Body of pancreas (tissue), 4 donors: ENCODE results near the gene FADS1.

Experiments
- POLR2A ChIP-seq, 3 donors: fragments of 450-650 bp; IDR thresholded peaks; one replicate each; pipeline ENCODE4 v1.6.1; 2016; ENCODE audit warnings: antibody characterized with exemption in 3 of 3, mild to moderate bottlenecking in 2 of 3
- TF ChIP-seq, protein P1 (sequence below), 7 experiments: fragments of 450-650 bp in 4 of 7; fragments of 200-600 bp in 3 of 7; sonication (generic) in 3 of 7; IDR thresholded peaks; one replicate each; pipeline ENCODE4 v1.5.1; 2016 to 2019; ENCODE audit warnings: antibody characterized with exemption in 7 of 7

DNA sequence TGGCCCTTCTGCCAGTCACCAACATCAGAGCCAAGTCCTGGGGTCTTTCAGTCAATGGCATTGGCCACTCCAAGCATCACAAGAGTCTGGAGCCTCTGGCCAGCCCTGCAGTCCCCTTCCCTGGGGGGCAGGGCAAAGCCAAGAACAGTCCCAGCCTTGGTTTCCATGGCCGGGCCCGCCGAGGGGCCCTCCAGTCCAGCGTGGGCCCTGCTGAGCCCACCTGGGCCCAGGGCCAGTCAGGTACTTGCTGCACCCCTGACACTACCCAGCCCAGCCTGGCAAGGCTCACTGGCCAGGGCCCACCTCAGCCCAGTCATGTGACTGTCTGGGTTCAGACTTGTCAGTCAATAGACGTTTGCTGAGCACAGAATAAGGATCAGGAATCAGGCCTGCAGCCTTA is 35.2 kb downstream of the FADS1 start:
- TF ChIP-seq POLR2A (IDR thresholded peaks at IDR 0.05): no peak
- TF ChIP-seq, protein P1, sequence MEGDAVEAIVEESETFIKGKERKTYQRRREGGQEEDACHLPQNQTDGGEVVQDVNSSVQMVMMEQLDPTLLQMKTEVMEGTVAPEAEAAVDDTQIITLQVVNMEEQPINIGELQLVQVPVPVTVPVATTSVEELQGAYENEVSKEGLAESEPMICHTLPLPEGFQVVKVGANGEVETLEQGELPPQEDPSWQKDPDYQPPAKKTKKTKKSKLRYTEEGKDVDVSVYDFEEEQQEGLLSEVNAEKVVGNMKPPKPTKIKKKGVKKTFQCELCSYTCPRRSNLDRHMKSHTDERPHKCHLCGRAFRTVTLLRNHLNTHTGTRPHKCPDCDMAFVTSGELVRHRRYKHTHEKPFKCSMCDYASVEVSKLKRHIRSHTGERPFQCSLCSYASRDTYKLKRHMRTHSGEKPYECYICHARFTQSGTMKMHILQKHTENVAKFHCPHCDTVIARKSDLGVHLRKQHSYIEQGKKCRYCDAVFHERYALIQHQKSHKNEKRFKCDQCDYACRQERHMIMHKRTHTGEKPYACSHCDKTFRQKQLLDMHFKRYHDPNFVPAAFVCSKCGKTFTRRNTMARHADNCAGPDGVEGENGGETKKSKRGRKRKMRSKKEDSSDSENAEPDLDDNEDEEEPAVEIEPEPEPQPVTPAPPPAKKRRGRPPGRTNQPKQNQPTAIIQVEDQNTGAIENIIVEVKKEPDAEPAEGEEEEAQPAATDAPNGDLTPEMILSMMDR (IDR thresholded peaks at IDR 0.05): no peak
